ENCODE results near the gene RPL3. TPM values are rescaled to one million over a fixed set of nuclear protein-coding genes. Genes with fewer than 3 reads are reported as not detected.
A peak's percentile ranks its signal among the peaks of the same experiment; 100 is the strongest.

RPL3 gene
- total RNA-seq, 2 donors from 2014 or later = 908 to 1,235 TPM

DNA sequence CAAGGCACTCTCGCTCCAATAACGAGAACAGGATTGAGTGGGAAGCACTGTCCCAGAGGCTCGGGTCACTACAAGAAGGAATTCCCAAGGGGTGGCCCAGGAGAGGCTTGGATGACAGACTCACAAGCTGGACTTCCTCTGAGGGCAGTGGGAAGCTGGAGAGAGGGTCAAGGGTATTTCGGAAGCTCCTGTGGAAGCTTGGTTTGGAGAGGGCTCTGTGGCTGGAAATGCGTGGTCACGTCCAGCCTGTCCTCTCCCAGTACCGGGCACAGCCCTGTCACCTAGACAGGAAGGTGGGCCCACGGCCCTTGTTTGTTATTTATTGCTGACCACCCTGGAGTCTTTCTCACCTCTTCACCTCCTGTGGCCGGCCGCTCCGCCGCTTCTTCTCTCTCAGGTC, 35.7 kb upstream of the RPL3 start:
- Histone ChIP-seq H3K4me1 (ENCODE audit: control insufficient read depth in 1 of 2, low read depth in 2 of 2) (peaks cover 0 to 12% of the 10 kb centered on the region in 2 donors), H3K27me3 (replicated peaks; ENCODE audit: insufficient read depth) (no peaks in the 10 kb centered on the region), H3K27ac (no peak overlapping the region), H3K36me3 (no peaks in the 10 kb centered on the region), H3K9me3 (no peaks in the 10 kb centered on the region), H3K4me3 (no peak overlapping the region)
- ATAC-seq (ENCODE audit: insufficient number of reproducible peaks, low FRiP score, low read depth) = no peak
- no peak for DNase-seq (ENCODE audit: low spot score)
- TF ChIP-seq CTCF (IDR thresholded peaks at IDR 0.05) = no peak

DNA sequence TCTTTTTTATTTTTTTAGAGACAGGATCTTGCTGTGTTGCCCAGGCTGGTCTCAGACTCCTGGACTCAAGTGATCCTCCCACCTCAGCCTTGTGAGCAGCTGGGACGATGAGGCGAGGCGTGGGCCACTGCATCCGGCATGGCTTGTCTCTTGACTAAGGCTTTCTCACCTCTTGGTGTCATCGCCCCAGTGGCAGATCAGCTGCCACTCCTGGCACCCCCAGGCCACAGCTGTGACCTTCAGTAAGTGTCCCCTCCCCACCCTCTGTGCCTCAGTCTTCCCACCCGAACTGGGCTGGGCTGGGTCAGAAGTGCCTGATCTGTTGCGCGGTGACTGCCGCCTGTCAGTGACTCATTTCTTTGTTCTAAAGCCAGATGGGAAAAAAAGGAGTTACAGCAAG, 33.9 kb upstream of the RPL3 start:
- ATAC-seq (ENCODE audit: insufficient number of reproducible peaks, low FRiP score, low read depth) = no peak
- Histone ChIP-seq H3K9me3 (no peaks in the 10 kb centered on the region), H3K4me1 (ENCODE audit: control insufficient read depth in 1 of 2, low read depth in 2 of 2) (peaks cover 0 to 20% of the 10 kb centered on the region in 2 donors), H3K4me3 (no peak overlapping the region), H3K27me3 (replicated peaks; ENCODE audit: insufficient read depth) (no peaks in the 10 kb centered on the region), H3K27ac (no peak overlapping the region), H3K36me3 (no peaks in the 10 kb centered on the region)
- DNase-seq (ENCODE audit: low spot score) = no peak
- TF ChIP-seq CTCF (IDR thresholded peaks at IDR 0.05) = no peak

DNA sequence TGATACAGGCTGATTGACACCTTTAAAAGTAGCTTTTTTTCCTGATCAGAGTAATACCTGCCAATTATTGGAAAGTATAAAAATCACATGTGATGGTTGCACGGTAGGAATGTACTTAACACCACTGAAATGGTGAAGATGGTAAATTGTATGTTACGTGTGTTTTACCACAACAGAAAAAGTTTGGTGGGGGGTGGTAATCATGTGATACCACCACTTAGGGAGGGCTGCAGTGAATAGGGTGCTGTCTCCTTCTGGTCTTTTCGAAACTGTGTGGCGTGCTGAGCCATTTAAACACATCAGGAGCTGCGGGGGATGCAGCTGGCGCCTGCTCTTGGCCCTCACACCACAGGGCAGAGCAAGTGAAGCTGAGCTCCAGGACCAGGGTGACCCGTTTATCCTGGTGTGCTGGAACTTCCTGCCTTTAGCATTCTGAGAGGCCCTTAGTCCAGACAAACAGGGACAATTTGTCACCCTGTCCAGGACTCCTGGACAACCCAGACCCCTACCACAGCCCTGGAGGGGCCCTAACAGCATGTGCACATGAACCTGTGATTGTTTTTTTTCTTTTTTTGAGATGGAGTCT, 33.0 kb upstream of the RPL3 start:
- TF ChIP-seq CTCF (IDR thresholded peaks at IDR 0.05) = no peak
- Histone ChIP-seq H3K27me3 (replicated peaks; ENCODE audit: insufficient read depth) (no peaks in the 10 kb centered on the region), H3K4me3 (no peak overlapping the region), H3K4me1 (ENCODE audit: control insufficient read depth in 1 of 2, low read depth in 2 of 2) (peaks cover 0 to 20% of the 10 kb centered on the region in 2 donors), H3K36me3 (no peaks in the 10 kb centered on the region), H3K27ac (no peak overlapping the region), H3K9me3 (no peaks in the 10 kb centered on the region)
- ATAC-seq (ENCODE audit: insufficient number of reproducible peaks, low FRiP score, low read depth) = no peak
- DNase-seq (ENCODE audit: low spot score) = no peak

- Histone ChIP-seq H3K27ac (no peak overlapping the region), H3K4me1 (ENCODE audit: control insufficient read depth in 1 of 2, low read depth in 2 of 2) (peaks cover 0 to 20% of the 10 kb centered on the region in 2 donors), H3K4me3 (no peak overlapping the region), H3K9me3 (no peaks in the 10 kb centered on the region), H3K27me3 (replicated peaks; ENCODE audit: insufficient read depth) (no peaks in the 10 kb centered on the region), H3K36me3 (no peaks in the 10 kb centered on the region)
- TF ChIP-seq CTCF (IDR thresholded peaks at IDR 0.05) = no peak
- no peak for ATAC-seq (ENCODE audit: insufficient number of reproducible peaks, low FRiP score, low read depth)
- no peak for DNase-seq (ENCODE audit: low spot score)
Measured at GRCh38 chr22:39351689-39352214, 32.3 kb upstream of the RPL3 start.

GRCh38 chr22:39350757-39351688, 31.6 kb upstream of the RPL3 start:
- DNase-seq (ENCODE audit: low spot score) (no peak), ATAC-seq (ENCODE audit: insufficient number of reproducible peaks, low FRiP score, low read depth) (no peak)
- Histone ChIP-seq H3K4me1 (ENCODE audit: control insufficient read depth in 1 of 2, low read depth in 2 of 2) (peaks cover 0 to 20% of the 10 kb centered on the region in 2 donors), H3K36me3 (no peaks in the 10 kb centered on the region), H3K27me3 (replicated peaks; ENCODE audit: insufficient read depth) (no peaks in the 10 kb centered on the region), H3K4me3 (peak overlapping the region; percentile 73), H3K27ac (no peak overlapping the region), H3K9me3 (no peaks in the 10 kb centered on the region)
- TF ChIP-seq CTCF (IDR thresholded peaks at IDR 0.05) = no peak

All from thoracic aorta (tissue), 2 donors.